ENCODE data around the gene RPL18. TPM values are rescaled to one million over a fixed set of nuclear protein-coding genes. Genes with fewer than 3 reads are reported as not detected.
"Not testable (repeated sequence)": the region's sequence is repeated elsewhere in the genome, so short reads cannot be mapped to it uniquely, and the experiment has no call there.

The RPL18 gene
- total RNA-seq, 4 donors from 2014 or later: 3,252 to 5,828 (median 3,870) TPM

GRCh38 chr19:48633148-48634035 is 14.4 kb upstream of the RPL18 start:
- intact Hi-C loops (cut with DNase I; ENCODE audit: low total_unique reads): no loop called here
- 49 to 64% methylated on average over 22 of the region's 22 CpGs for WGBS, 2 donors
- TF ChIP-seq POLR2A (IDR thresholded peaks at IDR 0.05) (no peak), CTCF (IDR thresholded peaks at IDR 0.05) (no peak)
- DNase-seq (ENCODE audit: low spot score in 2 of 2): no peak
- no peak overlapping the region for H3K4me3 ChIP-seq (ENCODE audit: low read depth, poor library complexity, severe bottlenecking)

GRCh38 chr19:48632692-48633147 is 13.7 kb upstream of the RPL18 start:
- no peak for TF ChIP-seq POLR2A (IDR thresholded peaks at IDR 0.05)
- no peak for TF ChIP-seq CTCF (IDR thresholded peaks at IDR 0.05)
- DNase-seq (ENCODE audit: low spot score in 2 of 2): no peak
- no peak overlapping the region for H3K4me3 ChIP-seq (ENCODE audit: low read depth, poor library complexity, severe bottlenecking)
- intact Hi-C loops (cut with DNase I; ENCODE audit: low total_unique reads): no loop called here

- WGBS, 2 donors: 70% methylated on average over 11 of the region's 11 CpGs
- intact Hi-C loops (cut with DNase I; ENCODE audit: low total_unique reads); H3K4me3 ChIP-seq (ENCODE audit: low read depth, poor library complexity, severe bottlenecking); DNase-seq (ENCODE audit: low spot score in 2 of 2): not testable (repeated sequence)
Observed at GRCh38 chr19:48632286-48632685, 13.3 kb upstream of the RPL18 start.

GRCh38 chr19:48631225-48631624 is 12.2 kb upstream of the RPL18 start:
- TF ChIP-seq POLR2A (IDR thresholded peaks at IDR 0.05) (no peak), CTCF (IDR thresholded peaks at IDR 0.05) (no peak)
- no peak overlapping the region for H3K4me3 ChIP-seq (ENCODE audit: low read depth, poor library complexity, severe bottlenecking)
- intact Hi-C loops (cut with DNase I; ENCODE audit: low total_unique reads): no loop called here
- DNase-seq (ENCODE audit: low spot score in 2 of 2): no peak
- WGBS, 2 donors: 55 to 77% methylated on average over 1 to 3 of the region's 3 CpGs

- peak in 1 of 2 donors; percentile 96 for DNase-seq (ENCODE audit: low spot score in 2 of 2)
- intact Hi-C loops (cut with DNase I; ENCODE audit: low total_unique reads): no loop called here
- H3K4me3 ChIP-seq (ENCODE audit: low read depth, poor library complexity, severe bottlenecking): no peak overlapping the region
- 23 to 51% methylated on average over 41 to 46 of the region's 47 CpGs for WGBS, 2 donors
- no peak for TF ChIP-seq CTCF (IDR thresholded peaks at IDR 0.05)
- TF ChIP-seq POLR2A (IDR thresholded peaks at IDR 0.05): no peak
Observed at GRCh38 chr19:48630296-48631063, 11.5 kb upstream of the RPL18 start.

- H3K4me3 ChIP-seq (ENCODE audit: low read depth, poor library complexity, severe bottlenecking): no peak overlapping the region
- intact Hi-C loops (cut with DNase I; ENCODE audit: low total_unique reads): no loop called here
- no peak for DNase-seq (ENCODE audit: low spot score in 2 of 2)
- 46 to 61% methylated on average over 30 to 35 of the region's 48 CpGs for WGBS, 2 donors
- TF ChIP-seq POLR2A (IDR thresholded peaks at IDR 0.05) (no peak), CTCF (IDR thresholded peaks at IDR 0.05) (no peak)
Observed at GRCh38 chr19:48629599-48630295, 10.8 kb upstream of the RPL18 start.

Data from lower leg skin (tissue), 4 donors.